H9 (cell line): ENCODE data around the gene MYRIP. TPM values are rescaled to one million over a fixed set of nuclear protein-coding genes. Genes with fewer than 3 reads are reported as not detected.

ENCODE experiments used
- DNase-seq: peaks from one replicate; pipeline ENCODE4 v3.0.0-alpha.2; 2017
- H2AFZ ChIP-seq: one replicate; pipeline ENCODE4 v1.6.1; 2013; ENCODE audit warnings: mild to moderate bottlenecking, low read length, control low read depth, moderate library complexity
- H2AK5ac ChIP-seq: 2 replicates; pipeline ENCODE4 v1.6.1; 2013; ENCODE audit warnings: low read length, control low read depth, mixed read lengths; ENCODE audit not compliant: insufficient read length
- H2BK120ac ChIP-seq: one replicate; pipeline ENCODE4 v1.6.1; 2013; ENCODE audit warnings: low read depth, mild to moderate bottlenecking, low read length, control low read depth, inconsistent platforms; ENCODE audit not compliant: poor library complexity, severe bottlenecking
- H2BK12ac ChIP-seq: 2 replicates; pipeline ENCODE4 v1.6.1; 2013; ENCODE audit warnings: low read length, control low read depth, mixed read lengths, low read depth; ENCODE audit not compliant: insufficient read length
- H2BK15ac ChIP-seq: 2 replicates; pipeline ENCODE4 v1.6.1; 2013; ENCODE audit warnings: low read depth, low read length, control low read depth
- H2BK20ac ChIP-seq: one replicate; pipeline ENCODE4 v1.6.1; 2013; ENCODE audit warnings: low read depth, mild to moderate bottlenecking, low read length, control low read depth, inconsistent platforms; ENCODE audit not compliant: poor library complexity, severe bottlenecking
- H2BK5ac ChIP-seq: 2 replicates; pipeline ENCODE4 v1.6.1; 2013; ENCODE audit warnings: low read length, control low read depth, mixed read lengths; ENCODE audit not compliant: insufficient read length
- H3K14ac ChIP-seq: 2 replicates; pipeline ENCODE4 v1.6.1; 2013; ENCODE audit warnings: low read length, control low read depth; ENCODE audit not compliant: insufficient read depth
- H3K18ac ChIP-seq: 2 replicates; pipeline ENCODE4 v1.6.1; 2013; ENCODE audit warnings: low read depth, mild to moderate bottlenecking, mixed read lengths, low read length, control low read depth; ENCODE audit not compliant: insufficient read length
- H3K23ac ChIP-seq: 2 replicates; pipeline ENCODE4 v1.6.1; 2013; ENCODE audit warnings: low read length, control low read depth, mixed read lengths, low read depth; ENCODE audit not compliant: insufficient read length
- H3K23me2 ChIP-seq: 2 replicates; pipeline ENCODE4 v1.6.1; 2013; ENCODE audit warnings: low read depth, mild to moderate bottlenecking, mixed read lengths, low read length, control low read depth; ENCODE audit not compliant: insufficient read length, poor library complexity, severe bottlenecking
- H3K27ac ChIP-seq: 2 replicates; pipeline ENCODE4 v1.5.1; 2013; ENCODE audit warnings: low read length, control low read depth, mixed read lengths, low read depth; ENCODE audit not compliant: insufficient read length
- H3K27me3 ChIP-seq: 2 replicates; pipeline ENCODE4 v1.6.1; 2013; ENCODE audit warnings: low read length, control low read depth, inconsistent platforms; ENCODE audit not compliant: insufficient read depth
- H3K4ac ChIP-seq: 2 replicates; pipeline ENCODE4 v1.6.1; 2013; ENCODE audit warnings: low read depth, mild to moderate bottlenecking, control low read depth, inconsistent platforms, low read length, moderate library complexity
- H3K4me1 ChIP-seq: 2 replicates; pipeline ENCODE4 v1.6.1; 2013; ENCODE audit warnings: low read length, control low read depth, inconsistent platforms; ENCODE audit not compliant: insufficient read depth
- H3K4me2 ChIP-seq: 2 replicates; pipeline ENCODE4 v1.6.1; 2013; ENCODE audit warnings: low read length, control low read depth, mixed read lengths; ENCODE audit not compliant: insufficient read length, insufficient read depth
- H3K56ac ChIP-seq: 2 replicates; pipeline ENCODE4 v1.6.1; 2013; ENCODE audit warnings: low read depth, mild to moderate bottlenecking, mixed read lengths, low read length, control low read depth; ENCODE audit not compliant: insufficient read length
- H3K79me1 ChIP-seq: 2 replicates; pipeline ENCODE4 v1.6.1; 2013; ENCODE audit warnings: low read depth, mild to moderate bottlenecking, moderate library complexity, low read length, control low read depth, inconsistent platforms; ENCODE audit not compliant: insufficient read depth, poor library complexity, severe bottlenecking
- H3K79me2 ChIP-seq: 2 replicates; pipeline ENCODE4 v1.6.1; 2013; ENCODE audit warnings: low read length, control low read depth, inconsistent platforms; ENCODE audit not compliant: insufficient read depth
- H3K9ac ChIP-seq: 2 replicates; pipeline ENCODE4 v1.6.1; 2013; ENCODE audit warnings: low read length, control low read depth, mixed read lengths; ENCODE audit not compliant: insufficient read length; ENCODE audit errors: extremely low read depth
- H3K9me3 ChIP-seq: one replicate; pipeline ENCODE4 v1.6.1; 2013; ENCODE audit warnings: low read depth, low read length, inconsistent platforms; ENCODE audit not compliant: control insufficient read depth
- H3T11ph ChIP-seq: one replicate; pipeline ENCODE4 v1.6.1; 2013; ENCODE audit warnings: mild to moderate bottlenecking, low read length, control low read depth, inconsistent platforms
- H4K20me1 ChIP-seq: one replicate; pipeline ENCODE4 v1.6.1; 2013; ENCODE audit not compliant: control insufficient read depth, insufficient read length, insufficient read depth
- H4K5ac ChIP-seq: 2 replicates; pipeline ENCODE4 v1.6.1; 2013; ENCODE audit warnings: low read depth, mild to moderate bottlenecking, mixed read lengths, low read length, control low read depth; ENCODE audit not compliant: insufficient read length
- H4K8ac ChIP-seq: replicated peaks from 2 replicates; pipeline ENCODE4 v1.6.1; 2013; ENCODE audit warnings: low read length, control low read depth, mixed read lengths, low read depth; ENCODE audit not compliant: insufficient read length
- H4K91ac ChIP-seq: 2 replicates; pipeline ENCODE4 v1.6.1; 2013; ENCODE audit warnings: low read depth, mild to moderate bottlenecking, moderate library complexity, mixed read lengths, low read length, control low read depth; ENCODE audit not compliant: insufficient read length
- H3K27ac Mint-ChIP-seq, 3 experiments: 2 replicates in 2 of 3; 3 replicates in 1 of 3; pipeline ENCODE4 v1.8.0; 2020 to 2021; ENCODE audit warnings: mixed read lengths in 3 of 3, mild to moderate bottlenecking in 1 of 3, moderate library complexity in 1 of 3
- H3K27me3 Mint-ChIP-seq: 2 replicates; pipeline ENCODE4 v1.8.0; 2021; ENCODE audit warnings: low read depth, mild to moderate bottlenecking, moderate library complexity, mixed read lengths
- H3K36me3 Mint-ChIP-seq, 3 experiments: 2 replicates in 2 of 3; 3 replicates in 1 of 3; pipeline ENCODE4 v1.8.0; 2020 to 2021; ENCODE audit warnings: low read depth in 3 of 3, mixed read lengths in 3 of 3; ENCODE audit not compliant: insufficient read depth in 1 of 3
- H3K4me1 Mint-ChIP-seq, 2 experiments: 2 replicates each; pipeline ENCODE4 v1.8.0; 2020; ENCODE audit warnings: mixed read lengths in 2 of 2
- H3K4me3 Mint-ChIP-seq, 2 experiments: 2 replicates in 1 of 2; 3 replicates in 1 of 2; pipeline ENCODE4 v1.8.0; 2020 to 2021; ENCODE audit warnings: mild to moderate bottlenecking in 2 of 2, mixed read lengths in 2 of 2, moderate library complexity in 1 of 2
- H3K9me3 Mint-ChIP-seq, 2 experiments: 2 replicates in 1 of 2; 3 replicates in 1 of 2; pipeline ENCODE4 v1.8.0; 2020; ENCODE audit warnings: mild to moderate bottlenecking in 2 of 2, mixed read lengths in 2 of 2, moderate library complexity in 1 of 2
- WGBS: extraction: QIAGEN DNeasy Blood & Tissue Kit; methylation state at CpG from one replicate; pipeline ENCODE4 v1.1.7; 2013; ENCODE audit warnings: missing lambda C conversion rate, low lambda C conversion rate, mixed read lengths; ENCODE audit not compliant: insufficient read length; ENCODE audit errors: extremely low coverage; 5-methylcytosine and 5-hydroxymethylcytosine counted together
- total RNA-seq: library from RNA; stranded (reverse); gene quantifications from 2 replicates; pipeline ENCODE4 v1.2.1, GENCODE V29; 2021
- TF ChIP-seq, protein P1 (sequence below): fragments of 200-600 bp; sonication (generic); conservative IDR thresholded peaks from 3 replicates; pipeline ENCODE4 v1.8.0; 2021; ENCODE audit warnings: antibody characterized with exemption, mild to moderate bottlenecking

The MYRIP gene
- total RNA-seq, 1 experiment from 2014 or later: 1.8 TPM

- H3K27ac ChIP-seq: no peak overlapping the region
- H2BK15ac ChIP-seq: no peak overlapping the region
- no peak overlapping the region for H3K4me3 Mint-ChIP-seq
- no peak overlapping the region for H4K8ac ChIP-seq
- no peak overlapping the region for H3K9ac ChIP-seq
- H2BK12ac ChIP-seq: no peak overlapping the region
- H3T11ph ChIP-seq: no peak overlapping the region
- H3K4me1 ChIP-seq: no peaks in the 10 kb centered on the region
- H3K9me3 Mint-ChIP-seq: peaks cover 16 to 24% of the 10 kb centered on the region in 2 experiments
- no peak overlapping the region for H3K14ac ChIP-seq
- H3K27ac Mint-ChIP-seq: no peak overlapping the region
- peaks cover 1% of the 10 kb centered on the region; the same call in 1 of the 2 replicates for H3K27me3 Mint-ChIP-seq
- H4K20me1 ChIP-seq: no peaks in the 10 kb centered on the region
- H3K56ac ChIP-seq: no peak overlapping the region
- H4K5ac ChIP-seq: no peak overlapping the region
- H2AFZ ChIP-seq: no peak overlapping the region
- H3K18ac ChIP-seq: no peak overlapping the region
- H3K23me2 ChIP-seq: no peaks in the 10 kb centered on the region
- TF ChIP-seq, protein P1, sequence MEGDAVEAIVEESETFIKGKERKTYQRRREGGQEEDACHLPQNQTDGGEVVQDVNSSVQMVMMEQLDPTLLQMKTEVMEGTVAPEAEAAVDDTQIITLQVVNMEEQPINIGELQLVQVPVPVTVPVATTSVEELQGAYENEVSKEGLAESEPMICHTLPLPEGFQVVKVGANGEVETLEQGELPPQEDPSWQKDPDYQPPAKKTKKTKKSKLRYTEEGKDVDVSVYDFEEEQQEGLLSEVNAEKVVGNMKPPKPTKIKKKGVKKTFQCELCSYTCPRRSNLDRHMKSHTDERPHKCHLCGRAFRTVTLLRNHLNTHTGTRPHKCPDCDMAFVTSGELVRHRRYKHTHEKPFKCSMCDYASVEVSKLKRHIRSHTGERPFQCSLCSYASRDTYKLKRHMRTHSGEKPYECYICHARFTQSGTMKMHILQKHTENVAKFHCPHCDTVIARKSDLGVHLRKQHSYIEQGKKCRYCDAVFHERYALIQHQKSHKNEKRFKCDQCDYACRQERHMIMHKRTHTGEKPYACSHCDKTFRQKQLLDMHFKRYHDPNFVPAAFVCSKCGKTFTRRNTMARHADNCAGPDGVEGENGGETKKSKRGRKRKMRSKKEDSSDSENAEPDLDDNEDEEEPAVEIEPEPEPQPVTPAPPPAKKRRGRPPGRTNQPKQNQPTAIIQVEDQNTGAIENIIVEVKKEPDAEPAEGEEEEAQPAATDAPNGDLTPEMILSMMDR: no peak
- H2AK5ac ChIP-seq: no peak overlapping the region
- H3K4me1 Mint-ChIP-seq: no peaks in the 10 kb centered on the region
- H3K9me3 ChIP-seq: no peaks in the 10 kb centered on the region
- H3K4me2 ChIP-seq: no peak overlapping the region
- H3K23ac ChIP-seq: no peak overlapping the region
- no peak for DNase-seq
- no CpG with 5 or more reads among the region's 40 CpGs for WGBS
- no peak overlapping the region for H2BK5ac ChIP-seq
- H2BK20ac ChIP-seq: no peak overlapping the region
- H2BK120ac ChIP-seq: no peak overlapping the region
- H3K27me3 ChIP-seq: no peaks in the 10 kb centered on the region
- no peaks in the 10 kb centered on the region for H3K79me2 ChIP-seq
- H3K4ac ChIP-seq: no peak overlapping the region
- no peaks in the 10 kb centered on the region for H3K79me1 ChIP-seq
- H4K91ac ChIP-seq: no peak overlapping the region
- peaks cover 5 to 10% (median 10%) of the 10 kb centered on the region in 3 experiments; a peak in 6 of 7 replicates for H3K36me3 Mint-ChIP-seq
These were observed 29.7 kb upstream of the MYRIP start for GRCh38 chr3:39779511-39780230.
